Muscle layer of duodenum (tissue), 2 donors: ENCODE data around the gene MED27.

ENCODE experiments used
- H3K27ac ChIP-seq: one replicate; pipeline ENCODE4 v1.7.0; 2013; ENCODE audit warnings: mild to moderate bottlenecking, low read length
- H3K27me3 ChIP-seq: one replicate; pipeline ENCODE4 v1.7.0; 2013; ENCODE audit warnings: low read depth, mild to moderate bottlenecking, control low read depth, low read length
- H3K36me3 ChIP-seq, 2 donors: one replicate each; pipeline ENCODE4 v1.7.0; 2013; ENCODE audit warnings: low read length in 2 of 2, control low read depth in 1 of 2, mild to moderate bottlenecking in 1 of 2; ENCODE audit not compliant: insufficient read depth in 2 of 2, control insufficient read depth in 1 of 2
- H3K4me1 ChIP-seq, 2 donors: one replicate each; pipeline ENCODE4 v1.7.0; 2013; ENCODE audit warnings: low read length in 2 of 2, mild to moderate bottlenecking in 2 of 2, control low read depth in 1 of 2, moderate library complexity in 1 of 2; ENCODE audit not compliant: insufficient read depth in 2 of 2, control insufficient read depth in 1 of 2
- H3K4me3 ChIP-seq, 2 donors: one replicate each; pipeline ENCODE4 v1.7.0; 2013; ENCODE audit warnings: low read length in 2 of 2, low read depth in 1 of 2, mild to moderate bottlenecking in 1 of 2
- H3K9me3 ChIP-seq, 2 donors: one replicate each; pipeline ENCODE4 v1.7.0; 2013; ENCODE audit warnings: low read length in 2 of 2, control low read depth in 1 of 2, mild to moderate bottlenecking in 1 of 2; ENCODE audit not compliant: control insufficient read depth in 1 of 2
- donor health status: healthy.

MED27 gene

DNA sequence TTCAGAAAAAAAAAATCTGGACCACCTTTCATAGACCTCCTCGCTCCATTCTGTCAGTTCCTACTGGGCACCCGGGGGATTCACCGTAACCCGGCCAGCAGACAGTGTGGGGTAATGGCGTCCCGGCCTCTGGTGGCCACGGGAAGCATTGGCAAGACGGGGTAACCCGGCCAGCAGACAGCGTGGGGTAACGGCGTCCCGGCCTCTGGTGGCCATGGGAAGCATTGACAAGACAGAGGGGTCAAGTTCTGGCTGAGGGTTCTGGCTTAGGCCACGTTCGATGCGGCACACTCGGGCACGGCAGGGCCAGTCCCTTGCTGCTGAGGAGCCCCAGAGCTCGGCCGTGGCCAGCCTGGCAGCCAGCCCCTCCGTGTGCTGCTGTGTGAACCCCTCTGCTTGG, 223.6 kb downstream of the MED27 start:
- no peaks in the 10 kb centered on the region for H3K4me1 ChIP-seq
- peaks cover 7 to 16% of the 10 kb centered on the region in 2 donors for H3K36me3 ChIP-seq
- no peak overlapping the region for H3K27ac ChIP-seq
- no peaks in the 10 kb centered on the region for H3K9me3 ChIP-seq
- no peak overlapping the region for H3K4me3 ChIP-seq
- no peaks in the 10 kb centered on the region for H3K27me3 ChIP-seq

DNA sequence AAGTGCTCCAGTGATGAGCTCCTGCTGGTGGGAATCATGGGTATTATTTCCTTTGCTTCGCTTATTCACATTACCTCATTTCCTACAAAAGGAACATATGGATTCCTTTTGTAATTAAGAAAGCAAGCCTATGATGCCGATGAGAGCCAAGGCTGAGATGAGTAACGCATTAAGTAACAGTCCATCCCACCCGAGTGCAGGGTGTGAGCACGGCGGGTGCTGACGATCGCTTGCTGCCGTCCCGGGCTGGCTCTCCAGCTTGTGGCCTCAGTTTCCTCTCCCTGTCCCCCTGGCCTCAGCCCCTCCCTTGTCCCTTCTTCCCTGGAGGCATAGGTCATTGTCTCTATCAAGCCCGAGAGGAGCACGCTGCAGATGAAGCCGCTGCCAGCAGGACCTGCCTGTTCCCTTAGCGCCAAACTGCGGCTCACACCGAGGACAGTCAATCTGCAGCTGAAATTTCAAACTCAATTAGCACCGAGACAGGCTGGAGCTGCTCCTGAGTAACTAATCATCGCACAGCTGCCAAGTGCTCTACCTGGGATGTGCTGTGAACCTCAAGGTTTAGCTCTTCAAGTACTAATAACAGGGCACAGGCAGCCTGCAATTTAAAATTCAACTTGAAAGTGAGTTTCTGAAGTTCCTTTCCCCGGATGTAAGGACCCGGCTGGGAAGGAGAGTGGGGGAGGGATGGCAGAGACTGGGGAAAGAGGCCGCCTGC, 224.6 kb downstream of the MED27 start:
- Histone ChIP-seq H3K27me3 (no peaks in the 10 kb centered on the region), H3K4me3 (no peak overlapping the region), H3K27ac (no peak overlapping the region), H3K4me1 (no peaks in the 10 kb centered on the region), H3K9me3 (no peaks in the 10 kb centered on the region), H3K36me3 (peaks cover 5 to 8% of the 10 kb centered on the region in 2 donors)

DNA sequence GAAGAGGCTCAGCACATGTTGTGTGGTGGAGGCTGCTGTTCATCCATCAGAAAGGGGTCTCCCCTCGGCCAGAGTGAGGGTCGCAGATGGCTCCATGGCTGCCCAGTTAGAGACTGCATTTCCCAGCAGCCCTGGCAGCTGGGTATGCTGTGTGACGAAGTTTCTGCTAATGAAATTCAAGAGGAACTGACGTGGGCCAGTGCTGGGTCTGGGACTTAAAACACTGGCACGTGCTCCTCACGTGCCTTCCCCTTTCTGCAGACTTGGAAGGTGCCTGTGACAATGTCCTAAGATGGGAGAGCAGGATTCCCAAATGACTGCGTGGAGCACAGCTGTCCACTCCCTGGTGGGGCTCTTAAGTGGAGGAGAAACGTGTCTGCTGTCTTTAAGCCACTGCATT, 225.3 kb downstream of the MED27 start:
- Histone ChIP-seq H3K27me3 (no peaks in the 10 kb centered on the region), H3K9me3 (no peaks in the 10 kb centered on the region), H3K4me3 (no peak overlapping the region), H3K4me1 (no peaks in the 10 kb centered on the region), H3K36me3 (peaks cover 0 to under 1% of the 10 kb centered on the region in 2 donors), H3K27ac (no peak overlapping the region)

DNA sequence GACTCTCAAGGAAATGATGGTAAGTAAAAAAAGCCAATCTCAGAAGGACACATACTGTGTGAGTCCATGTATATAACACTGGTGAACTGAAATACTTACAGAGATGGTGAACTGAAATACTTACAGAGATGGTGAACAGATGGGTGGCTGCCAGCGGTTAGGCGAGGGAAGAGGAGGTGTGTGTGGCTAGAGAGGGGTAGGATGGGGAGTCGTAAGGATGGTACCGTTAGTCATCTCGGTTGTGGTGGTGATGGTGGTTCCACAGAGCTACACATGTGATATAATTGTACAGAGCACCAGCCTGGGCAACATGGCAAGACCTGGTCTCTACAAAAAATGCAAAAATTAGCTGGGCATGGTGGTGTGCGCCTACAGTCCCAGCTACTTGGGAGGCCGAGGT, 226.2 kb downstream of the MED27 start:
- no peaks in the 10 kb centered on the region for H3K9me3 ChIP-seq
- H3K36me3 ChIP-seq: no peaks in the 10 kb centered on the region
- H3K27me3 ChIP-seq: no peaks in the 10 kb centered on the region
- H3K4me3 ChIP-seq: no peak overlapping the region
- no peaks in the 10 kb centered on the region for H3K4me1 ChIP-seq
- no peak overlapping the region for H3K27ac ChIP-seq

DNA sequence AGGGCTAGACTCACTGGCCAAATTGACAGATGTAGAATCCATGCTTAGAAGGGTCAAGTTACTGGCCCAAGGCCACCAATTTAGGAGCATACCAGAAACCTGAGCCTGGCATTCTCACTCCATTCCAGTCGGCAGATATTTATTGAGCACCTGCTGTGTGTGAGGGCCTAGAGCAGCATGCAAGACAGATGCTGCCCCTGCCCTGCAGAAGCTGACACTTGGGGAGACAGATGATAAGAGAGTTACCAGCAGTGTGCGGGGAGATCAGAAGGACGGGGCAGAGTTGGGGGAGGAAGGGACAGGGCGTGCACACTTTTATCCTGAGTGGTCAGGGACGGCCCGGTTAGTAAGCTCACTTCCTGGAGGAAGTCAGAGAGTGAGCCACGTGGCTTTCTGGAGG, 228.3 kb downstream of the MED27 start:
- no peaks in the 10 kb centered on the region for H3K9me3 ChIP-seq
- H3K36me3 ChIP-seq: no peaks in the 10 kb centered on the region

DNA sequence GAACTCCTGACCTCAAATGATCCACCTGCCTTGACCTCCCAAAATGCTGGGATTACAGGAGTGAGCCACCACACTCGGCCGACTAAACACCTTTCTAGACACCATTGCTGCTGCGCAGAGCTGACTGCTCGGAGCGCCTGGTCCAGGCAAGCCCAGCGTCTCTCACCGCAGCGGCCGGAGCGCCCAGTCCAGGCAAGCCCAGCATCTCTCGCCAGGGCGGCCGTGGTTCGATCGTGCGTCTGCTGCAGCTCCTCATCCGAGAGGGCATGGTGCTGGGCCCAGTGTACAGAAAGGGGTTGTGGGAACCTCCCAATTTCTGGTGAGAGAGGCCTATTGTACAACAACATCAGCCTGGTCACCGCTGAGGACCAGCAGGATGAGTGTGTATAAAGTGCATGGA, 230.3 kb downstream of the MED27 start:
- no peak overlapping the region for H3K27ac ChIP-seq
- H3K4me1 ChIP-seq: no peaks in the 10 kb centered on the region
- no peak overlapping the region for H3K4me3 ChIP-seq
- no peaks in the 10 kb centered on the region for H3K27me3 ChIP-seq
- no peaks in the 10 kb centered on the region for H3K9me3 ChIP-seq
- H3K36me3 ChIP-seq: no peaks in the 10 kb centered on the region

More for the DNA sequence above, 228.3 kb downstream of the MED27 start:
- Histone ChIP-seq H3K4me1 (no peaks in the 10 kb centered on the region), H3K4me3 (no peak overlapping the region), H3K27me3 (no peaks in the 10 kb centered on the region), H3K27ac (no peak overlapping the region)

DNA sequence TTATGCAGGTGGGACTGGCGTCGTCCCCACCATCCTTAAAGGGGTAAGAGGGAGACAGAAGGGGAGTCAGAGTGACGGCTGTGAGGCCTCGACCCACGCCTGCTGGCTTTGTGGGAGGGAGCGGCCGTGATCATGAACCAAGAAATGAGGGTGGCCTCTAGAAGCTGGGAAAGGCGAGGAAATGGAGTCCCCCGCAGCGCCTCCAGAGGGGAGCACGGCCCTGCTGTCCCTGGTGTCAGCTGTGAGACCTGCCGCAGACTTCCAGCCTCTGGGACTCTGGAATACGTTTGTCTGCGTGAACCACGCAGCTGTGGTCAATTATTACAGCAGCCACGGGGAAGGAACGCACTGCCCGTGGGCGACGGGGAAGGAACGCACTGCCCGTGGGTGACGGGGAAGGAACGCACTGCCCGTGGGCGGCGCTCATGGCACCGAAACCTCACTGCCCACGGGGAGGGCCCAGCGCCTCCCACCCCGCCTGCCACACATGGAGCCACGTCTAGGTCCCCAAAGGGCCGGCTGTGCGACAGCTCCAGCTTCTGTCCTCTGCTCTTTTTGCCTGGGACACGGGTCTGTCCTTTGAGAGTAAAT, 231.0 kb downstream of the MED27 start:
- no peaks in the 10 kb centered on the region for H3K27me3 ChIP-seq
- no peaks in the 10 kb centered on the region for H3K36me3 ChIP-seq
- H3K9me3 ChIP-seq: no peaks in the 10 kb centered on the region
- no peaks in the 10 kb centered on the region for H3K4me1 ChIP-seq
- no peak overlapping the region for H3K4me3 ChIP-seq
- no peak overlapping the region for H3K27ac ChIP-seq

DNA sequence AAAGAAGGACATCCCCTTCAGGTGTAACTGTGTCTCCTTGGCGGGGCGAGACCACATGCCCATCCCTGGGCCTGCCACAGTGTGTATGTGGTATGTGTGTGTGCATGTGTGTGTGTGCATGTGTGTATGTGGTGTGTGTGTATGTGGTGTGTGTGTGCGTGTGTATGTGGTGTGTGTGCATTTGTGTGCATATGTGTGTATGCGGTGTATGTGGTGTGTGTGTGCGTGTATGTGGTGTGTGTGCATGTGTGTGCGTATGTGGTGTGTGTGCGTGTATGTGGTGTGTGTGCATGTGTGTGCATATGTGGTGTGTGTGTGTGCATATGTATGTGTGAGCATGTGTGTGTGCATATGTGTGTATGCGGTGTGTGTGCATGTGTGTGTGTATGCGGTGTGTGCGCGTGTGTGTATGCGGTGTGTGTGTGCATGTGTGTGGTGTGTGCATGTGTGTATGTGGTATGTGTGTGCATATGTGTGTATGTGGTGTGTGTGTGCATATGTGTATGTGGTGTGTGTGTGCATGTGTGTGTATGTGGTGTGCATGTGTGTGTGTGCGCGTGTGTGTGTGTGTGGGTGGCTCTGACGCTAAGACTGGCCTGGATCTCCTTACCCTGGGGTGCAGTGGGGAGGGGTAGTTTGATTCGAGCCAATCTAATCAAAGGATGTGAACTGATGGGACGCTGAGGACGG, 231.9 kb downstream of the MED27 start:
- Histone ChIP-seq H3K9me3 (no peaks in the 10 kb centered on the region), H3K27me3 (no peaks in the 10 kb centered on the region), H3K4me3 (no peak overlapping the region), H3K36me3 (no peaks in the 10 kb centered on the region), H3K27ac (no peak overlapping the region), H3K4me1 (no peaks in the 10 kb centered on the region)

DNA sequence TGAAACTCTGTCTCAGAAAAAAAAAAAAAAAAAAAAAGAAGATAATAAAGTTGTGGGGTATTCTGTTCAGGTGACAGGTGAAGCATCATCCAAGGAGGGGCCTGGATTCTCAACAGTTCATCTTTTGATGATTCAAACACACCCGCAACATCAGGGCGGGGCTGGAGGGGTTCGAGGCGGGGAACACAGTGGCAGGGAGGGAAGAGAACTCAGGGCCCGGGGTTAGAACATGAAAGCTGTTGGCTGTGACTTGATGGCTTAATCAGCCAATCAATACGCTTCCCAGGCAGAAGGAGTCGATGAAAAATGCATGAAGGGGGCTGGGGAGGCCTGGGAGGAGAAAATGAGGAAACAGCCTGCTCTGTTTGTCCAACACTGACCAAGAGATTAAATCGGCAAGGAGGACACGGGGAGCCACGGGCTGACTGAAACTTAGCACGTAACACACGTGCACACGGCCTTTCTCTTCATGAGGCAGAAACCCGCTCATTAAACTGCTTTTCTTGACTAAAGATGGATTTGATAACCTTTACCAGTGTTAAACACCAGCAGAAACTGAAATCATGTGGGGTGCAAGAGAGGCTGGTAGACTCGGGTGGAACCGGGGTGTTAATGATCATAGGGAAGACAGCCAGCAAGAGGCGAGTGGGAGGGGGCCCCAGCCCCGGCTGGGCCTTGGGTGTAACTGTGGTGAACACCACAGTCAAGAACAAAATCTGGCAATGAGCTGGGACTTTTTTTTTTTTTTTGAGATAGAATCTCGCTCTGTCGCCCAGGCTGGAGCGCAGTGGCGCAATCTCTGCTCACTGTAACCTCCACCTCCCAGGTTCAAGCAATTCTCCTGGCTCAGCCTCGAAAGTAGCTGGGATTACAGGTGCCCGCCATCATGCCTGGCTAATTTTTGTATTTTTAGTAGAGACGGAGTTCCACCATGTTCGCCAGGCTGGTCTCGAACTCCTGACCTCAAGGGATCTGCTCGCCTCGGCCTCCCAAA, 234.1 kb downstream of the MED27 start:
- no peak overlapping the region for H3K4me3 ChIP-seq
- no peaks in the 10 kb centered on the region for H3K9me3 ChIP-seq
- no peaks in the 10 kb centered on the region for H3K4me1 ChIP-seq
- H3K27me3 ChIP-seq: no peaks in the 10 kb centered on the region
- no peaks in the 10 kb centered on the region for H3K36me3 ChIP-seq
- no peak overlapping the region for H3K27ac ChIP-seq

DNA sequence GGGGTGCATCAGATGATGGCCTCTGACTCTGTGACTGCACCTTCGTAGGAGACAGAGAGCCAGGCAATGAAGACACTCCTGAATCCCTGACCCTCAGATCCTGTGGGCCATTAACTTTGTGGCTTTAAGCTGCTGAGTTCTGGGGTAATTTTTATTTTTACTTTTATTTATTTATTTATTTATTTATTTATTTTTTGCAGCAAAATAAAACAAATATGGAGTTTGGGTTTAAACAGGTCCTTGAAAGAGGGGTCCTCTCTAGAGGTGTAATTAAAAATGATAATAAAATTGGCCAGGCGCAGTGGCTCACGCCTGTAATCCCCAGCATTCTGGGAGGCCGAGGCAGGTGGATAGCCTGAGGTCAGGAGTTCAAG, 234.9 kb downstream of the MED27 start:
- Histone ChIP-seq H3K4me3 (no peak overlapping the region), H3K4me1 (no peaks in the 10 kb centered on the region), H3K36me3 (no peaks in the 10 kb centered on the region), H3K27me3 (no peaks in the 10 kb centered on the region), H3K27ac (no peak overlapping the region), H3K9me3 (no peaks in the 10 kb centered on the region)
